Measurements from ENCODE around the gene CFAP141. TPM values are rescaled to one million over a fixed set of nuclear protein-coding genes. Genes with fewer than 3 reads are reported as not detected.
"Not testable (repeated sequence)": the region's sequence is repeated elsewhere in the genome, so short reads cannot be mapped to it uniquely, and the experiment has no call there.

The CFAP141 gene
- total RNA-seq, 8 experiments from 2014 or later = 3.7 TPM; not detected in 7

DNA sequence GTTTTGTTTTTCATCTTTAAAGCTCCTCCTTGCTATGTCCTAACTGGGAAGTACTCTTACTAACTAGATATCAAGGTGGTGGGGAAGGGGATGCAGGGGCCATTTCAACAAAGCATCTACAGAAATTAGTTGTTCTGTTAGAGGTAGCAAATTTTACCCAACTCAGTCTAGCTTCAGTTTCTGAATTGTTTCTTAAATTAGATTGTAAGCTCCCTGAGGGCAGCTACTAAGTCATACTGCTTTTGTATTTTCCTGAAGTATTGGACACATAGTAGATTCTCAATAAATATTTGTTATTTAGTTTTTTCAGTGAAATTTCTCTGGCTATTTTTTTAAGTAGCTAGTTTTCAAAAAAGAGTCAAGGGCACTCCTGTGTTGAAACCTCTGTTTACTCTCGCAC is 16.4 kb upstream of the CFAP141 start:
- H3K4me1 ChIP-seq (replicated peaks in 1 of 2) = peaks cover 10 to 21% of the 10 kb centered on the region in 2 donors
- ATAC-seq (replicated peaks in 6 of 8) = no peak
- peak overlapping the region; percentile 86 to 98 (median 94) for H3K4me3 ChIP-seq
- in situ Hi-C loops (cut with MboI; ENCODE audit: low pct_unique_long_range_greater_than_20kb in 2 of 9, low sequenced_read_pairs in 9 of 9, unreplicated experiment in 9 of 9) = no loop called here
- H3K27ac ChIP-seq = no peak overlapping the region
- 60 to 100% (median 100%) methylated on average over 1 of the region's 1 CpG; no CpG with 5 or more reads in 1 of the 10 experiments for WGBS, 10 experiments

DNA sequence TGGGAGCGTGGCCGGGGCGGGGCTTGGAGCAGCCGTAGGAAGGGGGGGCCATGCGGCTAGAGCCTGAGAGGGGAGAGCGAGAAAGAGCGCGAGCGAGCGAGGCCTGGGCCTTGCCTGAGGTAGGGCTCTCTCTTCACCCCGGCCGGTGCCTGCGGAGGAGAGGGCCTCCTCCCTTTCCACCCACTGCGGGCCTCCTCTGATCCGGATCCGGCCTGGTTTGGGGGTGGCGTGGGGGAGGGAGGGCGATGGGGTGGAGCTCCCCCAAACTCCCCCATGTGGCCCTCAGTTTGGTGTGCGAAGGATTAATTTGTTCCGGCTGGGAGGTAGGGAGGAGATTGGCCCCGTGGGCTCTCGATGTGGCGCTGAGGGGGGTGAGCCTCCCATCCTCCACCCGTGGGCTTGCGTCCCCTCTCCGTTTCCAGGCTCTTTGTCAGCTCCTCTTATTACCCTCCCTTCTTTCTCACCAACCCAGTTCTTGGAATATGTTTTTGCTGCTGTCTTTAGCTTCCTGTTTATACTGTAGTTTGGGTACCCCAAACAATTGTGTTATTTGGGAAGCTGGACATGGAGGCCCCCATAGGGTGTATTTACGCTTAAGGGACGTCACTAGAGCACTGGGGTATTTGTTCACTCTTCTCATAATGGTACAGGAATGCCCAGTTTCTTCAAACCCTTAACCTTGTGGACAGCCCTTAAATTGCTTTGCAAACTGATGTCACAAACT is 15.3 kb upstream of the CFAP141 start:
- Histone ChIP-seq H3K4me1 (replicated peaks in 1 of 2) (peaks cover 10 to 21% of the 10 kb centered on the region in 2 donors), H3K27ac (peak overlapping the region; percentile 93 to 97), H3K4me3 (peak overlapping the region; percentile 86 to 98 (median 94))
- 0 to 4% (median 0%) methylated on average over 1 to 6 of the region's 28 CpGs; no CpG with 5 or more reads in 3 of the 10 experiments for WGBS, 10 experiments
- in situ Hi-C loops (cut with MboI; ENCODE audit: low pct_unique_long_range_greater_than_20kb in 2 of 9, low sequenced_read_pairs in 9 of 9, unreplicated experiment in 9 of 9) = no loop called here
- ATAC-seq (replicated peaks in 6 of 8) = peak; percentile 6 to 43 (median 31)

DNA sequence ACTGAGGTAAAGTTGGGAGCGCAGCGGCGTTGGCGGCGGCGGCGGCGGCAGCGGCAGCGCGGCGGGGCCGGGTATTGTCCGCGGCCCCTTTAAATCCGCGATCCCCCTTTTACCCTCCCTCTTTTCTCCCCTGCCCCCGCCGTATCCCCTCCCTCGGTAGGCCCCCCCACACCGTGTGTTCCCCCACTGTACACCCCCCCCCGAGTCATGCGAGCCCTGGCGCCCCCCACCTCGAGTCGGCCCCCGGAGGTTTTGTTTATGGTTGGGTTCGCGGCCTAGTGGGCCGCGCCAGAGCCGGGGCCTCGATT is 14.8 kb upstream of the CFAP141 start:
- ATAC-seq (replicated peaks in 6 of 8) = no peak
- WGBS, 10 experiments = no CpG with 5 or more reads among the region's 33 CpGs
- H3K27ac ChIP-seq = peak overlapping the region; percentile 93 to 97
- H3K4me3 ChIP-seq = peak overlapping the region; percentile 86 to 98 (median 94)
- in situ Hi-C loops (cut with MboI; ENCODE audit: low pct_unique_long_range_greater_than_20kb in 2 of 9, low sequenced_read_pairs in 9 of 9, unreplicated experiment in 9 of 9) = no loop called here
- peaks cover 10 to 21% of the 10 kb centered on the region in 2 donors for H3K4me1 ChIP-seq (replicated peaks in 1 of 2)

DNA sequence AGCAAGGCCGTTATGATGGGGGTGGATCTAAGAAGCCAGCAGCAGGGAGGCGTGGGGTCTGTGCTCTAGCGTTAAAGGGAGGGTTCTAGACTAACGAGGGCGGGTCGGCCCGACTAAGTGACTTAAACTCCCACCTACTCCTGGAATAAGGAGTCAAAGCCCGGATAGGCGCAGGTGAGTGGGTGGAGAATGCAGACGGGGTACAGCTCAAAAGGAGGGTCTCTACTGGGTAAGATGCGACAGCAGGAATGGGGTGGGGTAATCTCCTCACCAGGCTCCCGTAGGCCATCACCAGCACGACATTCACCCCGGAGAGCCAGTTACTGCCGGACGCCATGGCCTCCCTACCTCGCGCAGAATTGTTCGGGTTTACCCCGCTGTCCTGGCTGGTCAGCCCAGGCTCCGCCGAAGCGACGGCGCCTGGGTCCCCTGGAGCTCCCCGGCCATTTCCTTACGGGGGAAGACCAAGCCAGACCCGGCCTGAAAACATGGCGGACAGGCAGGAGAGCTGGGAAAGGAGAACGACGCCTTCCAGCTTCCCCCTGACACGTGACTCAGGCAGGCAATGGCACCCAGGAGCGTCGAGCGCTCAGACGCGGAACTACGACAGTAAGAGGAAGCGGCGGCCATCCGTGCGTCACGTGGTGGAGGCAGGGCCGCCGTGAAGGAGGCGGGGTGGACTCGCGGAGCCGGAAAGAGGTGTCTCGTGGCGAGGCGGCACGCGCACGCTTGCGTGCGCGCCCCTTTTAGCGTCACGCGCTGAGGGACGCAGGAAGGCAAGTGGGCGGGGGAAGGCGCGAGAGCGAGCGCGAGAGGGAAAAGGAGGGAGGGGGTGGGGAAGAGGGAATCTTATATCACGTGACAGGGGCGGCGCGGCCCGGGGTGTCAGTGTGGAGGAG is 14.2 kb upstream of the CFAP141 start, which contains the start of gene UBAP2L:
Gene UBAP2L, plus strand, starts transcription at position 885 of the 899 bp plus-strand sequence. CDS start 4,169 bp downstream, outside the sequence.
- peak within 1 kb of the TSS; percentile 86 to 98 (median 94) for H3K4me3 ChIP-seq
- H3K27ac ChIP-seq = peak within 1 kb of the TSS; percentile 99 to 100
- peaks cover 10 to 21% of the 10 kb centered on the region in 2 donors for H3K4me1 ChIP-seq (replicated peaks in 1 of 2)
- 0 to 1% (median 0%) methylated on average over 1 to 21 of the region's 73 CpGs; no CpG with 5 or more reads in 3 of the 10 experiments for WGBS, 10 experiments
- peak; percentile 84 to 94 (median 92) for ATAC-seq (replicated peaks in 6 of 8)
- in situ Hi-C loops (cut with MboI; ENCODE audit: low pct_unique_long_range_greater_than_20kb in 2 of 9, low sequenced_read_pairs in 9 of 9, unreplicated experiment in 9 of 9) = no loop called here

DNA sequence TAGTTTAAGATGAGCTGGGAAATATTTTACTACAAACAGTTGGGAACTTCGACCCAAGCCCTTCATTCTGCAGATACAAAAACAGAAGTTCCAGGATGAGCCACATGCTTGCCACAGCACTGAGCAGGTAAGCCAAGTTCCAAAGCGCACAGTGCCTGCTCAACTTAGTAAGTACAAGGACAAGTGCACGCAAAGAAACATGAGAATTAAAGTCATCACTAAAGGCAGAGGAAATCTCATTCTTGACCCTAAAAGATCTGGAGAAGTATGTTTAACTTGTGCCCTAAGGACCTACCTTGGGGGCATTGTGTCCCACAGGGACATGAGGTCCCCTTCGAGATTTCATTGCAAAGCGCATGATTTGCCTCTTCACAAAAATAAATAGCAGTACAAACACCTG is 13.4 kb upstream of the CFAP141 start:
- WGBS, 10 experiments = 0 to 33% (median 9%) methylated on average over 2 to 5 of the region's 5 CpGs
- in situ Hi-C loops (cut with MboI; ENCODE audit: low pct_unique_long_range_greater_than_20kb in 2 of 9, low sequenced_read_pairs in 9 of 9, unreplicated experiment in 9 of 9) = no loop called here
- Histone ChIP-seq H3K4me1 (replicated peaks in 1 of 2) (peaks cover 10 to 21% of the 10 kb centered on the region in 2 donors), H3K27ac (peak overlapping the region; percentile 99 to 100), H3K4me3 (peak overlapping the region; percentile 86 to 98 (median 94))
- ATAC-seq (replicated peaks in 6 of 8) = no peak

DNA sequence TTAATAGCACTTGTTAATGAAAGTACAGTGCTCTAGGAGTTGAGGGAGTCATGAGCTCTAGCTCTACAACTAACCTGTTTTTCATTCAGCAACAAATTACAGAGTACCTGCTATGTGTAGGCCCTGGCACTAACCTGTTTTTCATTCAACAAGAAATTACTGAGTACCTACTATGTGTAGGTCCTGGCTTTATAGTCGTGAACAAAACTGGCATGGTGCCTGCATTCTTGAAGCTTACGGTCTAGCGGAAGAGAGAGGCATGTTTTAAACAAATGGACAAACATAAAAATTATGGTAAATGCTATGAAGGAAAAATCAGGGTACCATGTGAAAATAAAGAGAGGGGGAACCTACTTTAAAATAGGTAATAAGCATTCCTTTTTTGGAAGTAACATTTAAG is 12.4 kb upstream of the CFAP141 start:
- 57 to 92% (median 88%) methylated on average over 1 to 3 of the region's 3 CpGs; no CpG with 5 or more reads in 1 of the 10 experiments for WGBS, 10 experiments
- peaks cover 10 to 21% of the 10 kb centered on the region in 2 donors for H3K4me1 ChIP-seq (replicated peaks in 1 of 2)
- H3K27ac ChIP-seq = no peak overlapping the region
- H3K4me3 ChIP-seq = peak overlapping the region in 1 of 5 donors; percentile 86
- ATAC-seq (replicated peaks in 6 of 8) = no peak
- in situ Hi-C loops (cut with MboI; ENCODE audit: low pct_unique_long_range_greater_than_20kb in 2 of 9, low sequenced_read_pairs in 9 of 9, unreplicated experiment in 9 of 9) = no loop called here

DNA sequence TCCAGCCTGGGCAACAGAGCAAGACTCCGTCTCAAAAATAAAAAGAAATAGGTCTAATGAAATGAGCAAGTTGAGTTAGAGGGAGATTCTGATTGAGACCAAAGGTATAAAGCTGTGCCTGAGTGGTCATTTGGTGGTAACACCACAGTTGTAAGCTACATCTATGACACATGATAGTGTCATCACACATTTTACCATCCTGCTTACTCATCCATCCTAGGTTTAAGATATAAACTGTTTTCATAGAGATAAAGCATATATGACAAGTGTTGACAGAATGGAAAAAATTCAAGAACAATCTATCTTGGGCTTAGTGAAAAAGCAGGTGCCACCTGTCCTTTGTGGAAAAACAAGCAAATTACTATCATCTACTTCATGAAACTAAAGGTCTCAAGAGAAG is 7.1 kb upstream of the CFAP141 start:
- no peaks in the 10 kb centered on the region for H3K4me1 ChIP-seq (replicated peaks in 1 of 2)
- no peak overlapping the region for H3K27ac ChIP-seq
- in situ Hi-C loops (cut with MboI; ENCODE audit: low pct_unique_long_range_greater_than_20kb in 2 of 9, low sequenced_read_pairs in 9 of 9, unreplicated experiment in 9 of 9) = no loop called here
- no peak overlapping the region for H3K4me3 ChIP-seq
- peak in 1 of 8 experiments; percentile 43 for ATAC-seq (replicated peaks in 6 of 8)
- WGBS, 10 experiments = 83 to 100% (median 100%) methylated on average over 1 of the region's 1 CpG; no CpG with 5 or more reads in 4 of the 10 experiments

DNA sequence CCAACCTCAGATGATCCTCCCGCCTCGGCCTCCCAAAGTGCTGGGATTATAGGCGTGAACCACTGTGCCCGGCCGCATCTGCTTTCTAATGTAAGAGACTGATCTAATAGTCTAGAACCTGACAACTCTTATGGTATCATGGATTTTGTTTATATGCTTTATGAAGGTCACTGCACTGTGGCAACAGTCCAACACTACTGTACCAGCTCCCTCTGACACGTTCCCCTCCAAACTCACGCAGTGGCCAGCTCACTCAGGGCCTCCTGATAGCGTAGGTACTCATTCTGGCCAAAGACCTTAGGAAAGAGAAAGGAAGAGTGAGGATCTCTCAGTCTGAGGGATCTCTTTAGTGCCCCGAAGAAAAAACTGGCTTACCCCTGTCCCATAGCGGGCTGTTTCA is 6.0 kb upstream of the CFAP141 start:
- H3K27ac ChIP-seq = no peak overlapping the region
- H3K4me1 ChIP-seq (replicated peaks in 1 of 2) = no peaks in the 10 kb centered on the region
- in situ Hi-C loops (cut with MboI; ENCODE audit: low pct_unique_long_range_greater_than_20kb in 2 of 9, low sequenced_read_pairs in 9 of 9, unreplicated experiment in 9 of 9) = no loop called here
- no peak overlapping the region for H3K4me3 ChIP-seq
- WGBS, 10 experiments = 93 to 100% (median 100%) methylated on average over 1 to 10 of the region's 10 CpGs
- ATAC-seq (replicated peaks in 6 of 8) = no peak

DNA sequence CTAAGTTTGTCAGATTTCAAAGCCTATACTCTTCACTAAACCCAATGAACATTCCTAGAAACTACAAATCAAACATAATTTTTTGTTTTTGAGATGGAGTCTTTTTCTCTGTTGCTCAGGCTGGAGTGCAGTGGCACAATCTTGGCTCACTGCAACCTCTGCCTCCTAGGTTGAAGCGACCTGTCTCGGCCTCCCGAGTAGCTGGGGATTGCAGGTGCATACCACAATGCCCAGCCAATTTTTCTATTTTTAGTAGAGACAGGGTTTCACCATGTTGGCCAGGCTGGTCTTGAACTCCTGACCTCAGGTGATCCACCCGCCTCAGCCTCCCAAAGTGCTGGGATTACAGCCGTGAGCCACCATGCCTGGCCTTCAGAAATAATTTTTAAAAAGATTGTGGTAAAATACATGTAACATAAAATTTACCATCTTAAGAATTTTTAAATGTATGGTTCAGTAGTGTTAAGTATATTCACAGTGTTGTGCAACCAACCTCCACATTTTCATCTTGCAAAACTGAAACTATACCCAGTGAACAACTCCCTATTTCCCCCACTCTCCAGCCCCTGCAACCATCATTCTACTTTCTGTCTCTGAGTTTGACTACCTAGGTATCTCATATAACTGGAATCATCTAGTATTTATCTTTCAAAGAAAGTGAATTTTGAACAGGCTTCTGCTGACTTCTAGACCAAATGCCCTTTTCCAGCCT is 2.7 kb upstream of the CFAP141 start:
- WGBS, 10 experiments = 95 to 100% (median 99%) methylated on average over 1 to 5 of the region's 5 CpGs; no CpG with 5 or more reads in 4 of the 10 experiments
- in situ Hi-C loops (cut with MboI; ENCODE audit: low pct_unique_long_range_greater_than_20kb in 2 of 9, low sequenced_read_pairs in 9 of 9, unreplicated experiment in 9 of 9) = no loop called here
- H3K4me3 ChIP-seq = no peak overlapping the region
- no peak for ATAC-seq (replicated peaks in 6 of 8)
- H3K27ac ChIP-seq = no peak overlapping the region
- H3K4me1 ChIP-seq (replicated peaks in 1 of 2) = peaks cover 0 to 8% of the 10 kb centered on the region in 2 donors

DNA sequence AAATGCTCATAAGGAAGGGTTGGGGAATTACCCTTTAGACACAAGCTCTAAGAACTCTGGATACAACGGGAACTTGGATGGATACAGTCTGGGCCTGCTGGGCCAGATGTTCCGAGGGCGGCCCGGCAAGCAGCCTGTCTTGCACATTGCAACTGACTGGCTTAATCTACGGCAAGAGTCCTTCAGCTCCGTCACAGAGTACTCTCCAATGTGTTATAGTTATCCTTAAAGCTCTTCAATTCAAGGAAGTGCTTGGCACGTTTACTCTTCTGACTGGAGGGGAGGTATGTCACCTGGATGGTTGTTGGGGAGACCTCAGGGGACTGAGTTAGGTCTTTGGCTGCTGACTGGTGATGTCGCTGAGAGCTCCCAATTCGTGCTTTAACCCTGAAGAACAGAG is 1.1 kb upstream of the CFAP141 start:
- Histone ChIP-seq H3K4me3 (no peak overlapping the region), H3K27ac (no peak overlapping the region), H3K4me1 (replicated peaks in 1 of 2) (peaks cover 0 to 8% of the 10 kb centered on the region in 2 donors)
- in situ Hi-C loops (cut with MboI; ENCODE audit: low pct_unique_long_range_greater_than_20kb in 2 of 9, low sequenced_read_pairs in 9 of 9, unreplicated experiment in 9 of 9) = no loop called here
- no peak for ATAC-seq (replicated peaks in 6 of 8)
- 63 to 100% (median 93%) methylated on average over 1 to 9 of the region's 9 CpGs; no CpG with 5 or more reads in 3 of the 10 experiments for WGBS, 10 experiments

DNA sequence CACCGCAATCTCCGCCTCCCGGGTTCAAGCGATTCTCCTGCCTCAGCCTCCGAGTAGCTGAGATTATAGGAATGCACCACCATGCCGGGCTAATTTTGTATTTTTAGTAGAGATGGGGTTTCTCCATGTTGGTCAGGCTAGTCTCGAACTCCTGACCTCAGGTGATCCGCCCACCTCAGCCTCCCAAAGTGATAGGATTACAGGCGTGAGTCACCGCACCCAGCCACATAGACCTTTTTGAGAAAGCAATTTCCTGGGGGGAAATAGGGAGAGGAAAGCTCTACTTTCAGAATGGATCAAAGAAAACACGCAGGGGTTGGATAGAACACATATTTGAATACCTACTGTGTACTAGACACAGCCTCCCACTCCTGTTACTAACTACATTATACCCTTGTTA is 355 bp downstream of the CFAP141 start:
- ATAC-seq (replicated peaks in 6 of 8); H3K27ac ChIP-seq; H3K4me3 ChIP-seq; H3K4me1 ChIP-seq (replicated peaks in 1 of 2); in situ Hi-C loops (cut with MboI; ENCODE audit: low pct_unique_long_range_greater_than_20kb in 2 of 9, low sequenced_read_pairs in 9 of 9, unreplicated experiment in 9 of 9): not testable (repeated sequence)
- 78 to 100% (median 95%) methylated on average over 1 to 11 of the region's 11 CpGs; no CpG with 5 or more reads in 4 of the 10 experiments for WGBS, 10 experiments

DNA sequence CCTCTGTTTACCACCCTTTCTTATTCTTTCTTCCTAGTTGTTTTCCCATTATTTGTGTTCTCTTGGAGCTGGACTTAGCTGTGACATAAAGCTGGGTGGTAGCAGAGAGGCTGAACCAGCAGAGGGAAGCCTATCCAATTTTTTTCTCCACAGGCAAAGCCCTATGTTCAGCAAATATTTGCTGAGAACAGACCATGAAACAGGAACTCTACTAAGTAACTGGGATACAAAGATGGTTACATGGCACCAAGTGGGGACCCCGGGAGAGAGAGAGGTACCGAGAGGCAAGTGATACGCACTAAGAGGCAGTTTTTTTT is 6.6 kb downstream of the CFAP141 start:
- no peaks in the 10 kb centered on the region for H3K4me1 ChIP-seq (replicated peaks in 1 of 2)
- no peak overlapping the region for H3K27ac ChIP-seq
- in situ Hi-C loops (cut with MboI; ENCODE audit: low pct_unique_long_range_greater_than_20kb in 2 of 9, low sequenced_read_pairs in 9 of 9, unreplicated experiment in 9 of 9) = no loop called here
- H3K4me3 ChIP-seq = no peak overlapping the region
- ATAC-seq (replicated peaks in 6 of 8) = peak; percentile 28 to 84 (median 50)
- 67 to 100% (median 96%) methylated on average over 1 to 3 of the region's 3 CpGs; no CpG with 5 or more reads in 3 of the 10 experiments for WGBS, 10 experiments
